ENCODE data around the gene PPP1R1B.

The PPP1R1B gene

GRCh38 chr17:39673335-39674081 is 46.8 kb downstream of the PPP1R1B start:
- Histone ChIP-seq H3K4me3 (ENCODE audit: low read depth, low read length) (no peak overlapping the region), H3K27me3 (ENCODE audit: insufficient read depth, low read length) (peaks cover 8% of the 10 kb centered on the region; the same call in 1 of the 2 replicates), H3K4me1 (ENCODE audit: control insufficient read depth, insufficient read depth, low read length, unreplicated experiment) (no peaks in the 10 kb centered on the region), H3K79me2 (ENCODE audit: control insufficient read depth, insufficient read depth, low read length, unreplicated experiment) (no peaks in the 10 kb centered on the region), H3K27ac (ENCODE audit: low read depth, low read length) (no peak overlapping the region), H3K36me3 (ENCODE audit: insufficient read depth, low read length) (no peaks in the 10 kb centered on the region), H2AFZ (ENCODE audit: low read length, unreplicated experiment) (no peak overlapping the region)

- no peaks in the 10 kb centered on the region for H3K4me1 ChIP-seq (ENCODE audit: control insufficient read depth, insufficient read depth, low read length, unreplicated experiment)
- H3K79me2 ChIP-seq (ENCODE audit: control insufficient read depth, insufficient read depth, low read length, unreplicated experiment): no peaks in the 10 kb centered on the region
- H2AFZ ChIP-seq (ENCODE audit: low read length, unreplicated experiment): no peak overlapping the region
- H3K27me3 ChIP-seq (ENCODE audit: insufficient read depth, low read length): peaks cover 7% of the 10 kb centered on the region; the same call in 1 of the 2 replicates
- no peaks in the 10 kb centered on the region for H3K36me3 ChIP-seq (ENCODE audit: insufficient read depth, low read length)
- H3K4me3 ChIP-seq (ENCODE audit: low read depth, low read length): no peak overlapping the region
- H3K27ac ChIP-seq (ENCODE audit: low read depth, low read length): no peak overlapping the region
These were observed 47.4 kb downstream of the PPP1R1B start for GRCh38 chr17:39674179-39674578.

GRCh38 chr17:39674702-39675389 is 48.1 kb downstream of the PPP1R1B start:
- Histone ChIP-seq H3K36me3 (ENCODE audit: insufficient read depth, low read length) (no peaks in the 10 kb centered on the region), H3K4me3 (ENCODE audit: low read depth, low read length) (no peak overlapping the region), H3K27ac (ENCODE audit: low read depth, low read length) (no peak overlapping the region), H3K79me2 (ENCODE audit: control insufficient read depth, insufficient read depth, low read length, unreplicated experiment) (no peaks in the 10 kb centered on the region), H3K4me1 (ENCODE audit: control insufficient read depth, insufficient read depth, low read length, unreplicated experiment) (no peaks in the 10 kb centered on the region), H2AFZ (ENCODE audit: low read length, unreplicated experiment) (no peak overlapping the region), H3K27me3 (ENCODE audit: insufficient read depth, low read length) (0 out of 2 replicates have a peak, but pooled peaks cover 3% of the 10 kb centered on the region)

GRCh38 chr17:39675390-39676082 is 48.8 kb downstream of the PPP1R1B start:
- Histone ChIP-seq H3K4me3 (ENCODE audit: low read depth, low read length) (no peak overlapping the region), H3K27ac (ENCODE audit: low read depth, low read length) (no peak overlapping the region)

GRCh38 chr17:39676198-39676819 is 49.6 kb downstream of the PPP1R1B start:
- Histone ChIP-seq H3K4me1 (ENCODE audit: control insufficient read depth, insufficient read depth, low read length, unreplicated experiment) (no peaks in the 10 kb centered on the region), H3K79me2 (ENCODE audit: control insufficient read depth, insufficient read depth, low read length, unreplicated experiment) (no peaks in the 10 kb centered on the region)

More at GRCh38 chr17:39675390-39676082, 48.8 kb downstream of the PPP1R1B start:
- Histone ChIP-seq H3K4me1 (ENCODE audit: control insufficient read depth, insufficient read depth, low read length, unreplicated experiment) (no peaks in the 10 kb centered on the region), H2AFZ (ENCODE audit: low read length, unreplicated experiment) (no peak overlapping the region), H3K79me2 (ENCODE audit: control insufficient read depth, insufficient read depth, low read length, unreplicated experiment) (no peaks in the 10 kb centered on the region), H3K36me3 (ENCODE audit: insufficient read depth, low read length) (no peaks in the 10 kb centered on the region), H3K27me3 (ENCODE audit: insufficient read depth, low read length) (0 out of 2 replicates have a peak, but pooled peaks cover 1% of the 10 kb centered on the region)

GRCh38 chr17:39677072-39677471 is 50.3 kb downstream of the PPP1R1B start:
- no peaks in the 10 kb centered on the region for H3K4me1 ChIP-seq (ENCODE audit: control insufficient read depth, insufficient read depth, low read length, unreplicated experiment)
- no peak overlapping the region for H3K4me3 ChIP-seq (ENCODE audit: low read depth, low read length)

More at GRCh38 chr17:39676198-39676819, 49.6 kb downstream of the PPP1R1B start:
- Histone ChIP-seq H3K36me3 (ENCODE audit: insufficient read depth, low read length) (no peaks in the 10 kb centered on the region), H2AFZ (ENCODE audit: low read length, unreplicated experiment) (no peak overlapping the region), H3K27ac (ENCODE audit: low read depth, low read length) (no peak overlapping the region), H3K4me3 (ENCODE audit: low read depth, low read length) (no peak overlapping the region), H3K27me3 (ENCODE audit: insufficient read depth, low read length) (no peaks in the 10 kb centered on the region)

GRCh38 chr17:39677542-39678339 is 51.0 kb downstream of the PPP1R1B start:
- no peak overlapping the region for H3K27ac ChIP-seq (ENCODE audit: low read depth, low read length)
- no peak overlapping the region for H2AFZ ChIP-seq (ENCODE audit: low read length, unreplicated experiment)
- H3K79me2 ChIP-seq (ENCODE audit: control insufficient read depth, insufficient read depth, low read length, unreplicated experiment): no peaks in the 10 kb centered on the region
- H3K4me1 ChIP-seq (ENCODE audit: control insufficient read depth, insufficient read depth, low read length, unreplicated experiment): no peaks in the 10 kb centered on the region
- H3K36me3 ChIP-seq (ENCODE audit: insufficient read depth, low read length): no peaks in the 10 kb centered on the region
- no peak overlapping the region for H3K4me3 ChIP-seq (ENCODE audit: low read depth, low read length)
- no peaks in the 10 kb centered on the region for H3K27me3 ChIP-seq (ENCODE audit: insufficient read depth, low read length)

More at GRCh38 chr17:39677072-39677471, 50.3 kb downstream of the PPP1R1B start:
- H3K27me3 ChIP-seq (ENCODE audit: insufficient read depth, low read length): no peaks in the 10 kb centered on the region
- H2AFZ ChIP-seq (ENCODE audit: low read length, unreplicated experiment): no peak overlapping the region
- no peak overlapping the region for H3K27ac ChIP-seq (ENCODE audit: low read depth, low read length)
- H3K79me2 ChIP-seq (ENCODE audit: control insufficient read depth, insufficient read depth, low read length, unreplicated experiment): no peaks in the 10 kb centered on the region
- no peaks in the 10 kb centered on the region for H3K36me3 ChIP-seq (ENCODE audit: insufficient read depth, low read length)

- Histone ChIP-seq H2AFZ (ENCODE audit: low read length, unreplicated experiment) (no peak overlapping the region), H3K27ac (ENCODE audit: low read depth, low read length) (no peak overlapping the region), H3K4me3 (ENCODE audit: low read depth, low read length) (no peak overlapping the region), H3K27me3 (ENCODE audit: insufficient read depth, low read length) (no peaks in the 10 kb centered on the region), H3K79me2 (ENCODE audit: control insufficient read depth, insufficient read depth, low read length, unreplicated experiment) (no peaks in the 10 kb centered on the region), H3K4me1 (ENCODE audit: control insufficient read depth, insufficient read depth, low read length, unreplicated experiment) (no peaks in the 10 kb centered on the region), H3K36me3 (ENCODE audit: insufficient read depth, low read length) (no peaks in the 10 kb centered on the region)
These were observed 51.8 kb downstream of the PPP1R1B start for GRCh38 chr17:39678340-39679116.

- no peaks in the 10 kb centered on the region for H3K27me3 ChIP-seq (ENCODE audit: insufficient read depth, low read length)
- H3K79me2 ChIP-seq (ENCODE audit: control insufficient read depth, insufficient read depth, low read length, unreplicated experiment): no peaks in the 10 kb centered on the region
- H3K27ac ChIP-seq (ENCODE audit: low read depth, low read length): no peak overlapping the region
- H2AFZ ChIP-seq (ENCODE audit: low read length, unreplicated experiment): no peak overlapping the region
- no peaks in the 10 kb centered on the region for H3K4me1 ChIP-seq (ENCODE audit: control insufficient read depth, insufficient read depth, low read length, unreplicated experiment)
- H3K36me3 ChIP-seq (ENCODE audit: insufficient read depth, low read length): no peaks in the 10 kb centered on the region
- no peak overlapping the region for H3K4me3 ChIP-seq (ENCODE audit: low read depth, low read length)
These were observed 52.9 kb downstream of the PPP1R1B start for GRCh38 chr17:39679521-39680192.
